ENCODE measurements around the gene MMP17. TPM values are rescaled to one million over a fixed set of nuclear protein-coding genes. Genes with fewer than 3 reads are reported as not detected.
"Not testable (repeated sequence)": the region's sequence is repeated elsewhere in the genome, so short reads cannot be mapped to it uniquely, and the experiment has no call there.

The MMP17 gene
- total RNA-seq, 1 donor = 5.0 TPM

DNA sequence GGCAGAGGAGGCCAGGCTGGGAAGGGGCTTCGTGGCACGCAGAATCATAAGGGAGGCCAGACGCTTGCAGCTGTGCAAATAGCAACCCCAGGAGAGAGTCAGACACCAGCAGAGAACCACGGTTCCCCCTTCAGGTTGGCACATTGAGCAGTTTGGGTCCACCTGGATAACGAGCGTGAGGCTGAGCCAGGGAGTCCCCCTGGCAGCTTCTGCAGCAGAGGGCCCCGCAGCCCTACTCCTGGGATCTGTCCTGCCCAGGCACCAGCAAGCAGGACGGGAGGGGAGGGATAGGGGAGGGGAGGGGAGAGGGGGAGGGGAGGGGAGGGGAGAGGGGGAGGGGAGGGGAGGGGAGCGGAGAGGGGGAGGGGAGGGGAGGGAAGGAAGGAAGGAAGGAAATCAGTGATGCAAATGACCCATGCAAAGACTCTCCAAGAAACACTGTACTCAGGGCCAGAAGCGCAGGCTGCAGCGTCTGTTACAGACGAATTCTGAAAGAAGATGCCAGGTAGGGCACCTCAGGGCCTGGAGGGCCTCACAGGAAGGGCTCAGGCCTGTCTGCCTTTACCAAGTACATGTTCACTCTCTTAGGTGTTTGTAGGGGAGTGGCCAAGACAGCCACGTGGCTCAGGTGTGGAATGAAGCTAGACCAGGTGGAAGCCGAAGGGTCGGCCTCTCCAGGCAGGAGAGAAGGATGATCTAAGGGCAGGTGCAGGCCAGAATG, 32.3 kb upstream of the MMP17 start:
- no peaks in the 10 kb centered on the region for H3K27me3 ChIP-seq (ENCODE audit: insufficient read depth, low read length)
- H3K4me1 ChIP-seq (ENCODE audit: insufficient read depth, low read length) = peaks cover 6% of the 10 kb centered on the region
- no peaks in the 10 kb centered on the region for H3K9me3 ChIP-seq (ENCODE audit: low read depth, low read length)
- H3K4me3 ChIP-seq (ENCODE audit: low read length) = no peak overlapping the region

DNA sequence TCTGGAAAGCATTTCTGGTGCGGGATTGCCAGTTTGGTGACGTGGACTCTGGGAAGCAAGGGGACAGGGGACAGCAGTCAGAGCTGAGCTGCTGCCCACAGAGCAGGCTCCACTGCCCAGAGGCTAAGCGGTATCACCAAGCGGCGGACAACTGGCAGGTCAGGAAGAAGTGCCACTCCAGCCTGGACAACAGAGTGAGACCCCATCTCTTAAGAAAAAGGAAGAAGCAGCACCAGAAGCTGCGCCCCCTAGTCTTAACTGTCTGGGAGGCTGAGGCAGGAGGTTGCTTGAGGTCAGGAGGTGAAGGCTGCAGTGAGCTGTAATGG, 31.8 kb upstream of the MMP17 start:
- H3K27me3 ChIP-seq (ENCODE audit: insufficient read depth, low read length) = no peaks in the 10 kb centered on the region
- H3K4me3 ChIP-seq (ENCODE audit: low read length) = no peak overlapping the region
- peaks cover 6% of the 10 kb centered on the region for H3K4me1 ChIP-seq (ENCODE audit: insufficient read depth, low read length)
- no peaks in the 10 kb centered on the region for H3K9me3 ChIP-seq (ENCODE audit: low read depth, low read length)

DNA sequence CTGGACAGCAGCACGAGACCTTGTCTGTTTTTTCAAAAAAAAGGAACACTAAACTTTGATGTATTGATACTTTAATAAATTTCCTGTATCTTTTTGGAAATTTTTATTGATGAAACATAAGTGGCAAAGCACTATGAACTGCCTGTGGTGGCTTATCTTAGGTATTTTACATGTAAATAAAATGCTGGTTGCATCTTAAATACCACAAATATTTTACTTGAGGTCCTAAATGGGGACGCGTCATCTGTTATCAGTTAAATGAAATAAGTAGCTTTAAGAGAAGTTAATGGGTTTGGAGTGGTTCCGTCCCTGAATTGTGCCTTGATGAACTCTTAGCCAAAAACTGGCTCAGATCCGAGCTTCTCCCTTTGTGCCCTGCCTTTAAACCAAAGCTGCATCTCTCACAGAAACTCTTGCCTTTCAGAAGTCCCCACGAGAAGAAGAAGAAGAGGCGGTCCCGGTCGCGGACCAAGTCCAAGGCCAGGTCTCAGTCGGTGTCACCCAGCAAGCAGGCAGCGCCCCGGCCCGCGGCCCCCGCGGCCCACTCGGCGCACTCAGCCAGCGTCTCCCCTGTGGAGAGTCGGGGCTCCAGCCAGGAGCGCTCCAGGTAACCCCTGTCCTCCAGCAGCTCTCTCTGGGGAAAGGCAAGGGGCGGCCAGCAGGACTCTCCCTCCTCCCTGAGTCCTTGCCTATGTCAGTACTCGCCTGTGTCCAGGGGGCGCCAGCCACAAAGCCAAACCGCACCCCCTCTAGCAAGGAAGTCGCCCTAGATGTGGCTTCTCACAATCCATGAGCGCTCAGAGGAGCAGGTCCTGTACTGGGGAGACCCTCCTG, 31.2 kb upstream of the MMP17 start:
- Histone ChIP-seq H3K4me3 (ENCODE audit: low read length) (no peak overlapping the region), H3K27me3 (ENCODE audit: insufficient read depth, low read length) (no peaks in the 10 kb centered on the region), H3K4me1 (ENCODE audit: insufficient read depth, low read length) (peaks cover 6% of the 10 kb centered on the region), H3K9me3 (ENCODE audit: low read depth, low read length) (no peaks in the 10 kb centered on the region)

DNA sequence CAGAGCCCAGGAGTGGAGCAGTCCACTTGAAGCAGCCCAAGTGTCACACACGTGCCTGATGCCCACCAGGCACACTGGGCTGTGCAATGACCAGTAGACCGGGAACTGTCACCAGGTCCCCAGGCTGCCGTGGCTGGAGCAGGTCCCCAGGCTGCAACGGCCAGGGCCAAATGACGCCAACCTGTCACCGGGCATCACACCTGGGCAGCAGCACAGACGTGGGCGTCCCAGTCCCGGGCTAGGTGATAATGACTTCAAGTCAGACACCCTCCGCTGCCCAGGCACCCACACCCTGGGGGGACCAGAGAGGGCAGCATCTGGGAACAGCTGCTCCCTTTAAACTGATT, 30.6 kb upstream of the MMP17 start:
- Histone ChIP-seq H3K4me3 (ENCODE audit: low read length) (no peak overlapping the region), H3K9me3 (ENCODE audit: low read depth, low read length) (no peaks in the 10 kb centered on the region), H3K4me1 (ENCODE audit: insufficient read depth, low read length) (peaks cover 6% of the 10 kb centered on the region), H3K27me3 (ENCODE audit: insufficient read depth, low read length) (no peaks in the 10 kb centered on the region)

DNA sequence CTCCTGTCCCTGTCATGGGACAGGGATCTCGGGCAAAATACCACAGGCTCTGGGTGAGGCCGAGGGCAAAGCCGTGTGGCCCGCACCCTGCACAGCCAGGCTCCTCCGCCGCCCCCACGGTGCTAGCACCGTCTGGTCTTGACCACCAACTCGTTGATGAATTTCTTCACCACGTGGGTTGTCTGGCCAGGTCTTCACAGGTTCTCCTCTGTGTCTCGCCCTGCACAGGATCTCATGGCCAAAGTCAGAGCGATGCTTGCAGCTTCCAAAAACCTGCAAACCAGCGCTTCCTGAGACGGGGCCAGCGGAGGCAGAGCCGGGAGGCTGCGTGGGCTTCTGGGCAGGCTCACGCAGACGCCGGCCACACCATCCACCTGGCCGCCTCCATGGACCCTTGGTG, 29.0 kb upstream of the MMP17 start:
- Histone ChIP-seq H3K4me1 (ENCODE audit: insufficient read depth, low read length) (peaks cover 16% of the 10 kb centered on the region), H3K27me3 (ENCODE audit: insufficient read depth, low read length) (no peaks in the 10 kb centered on the region), H3K9me3 (ENCODE audit: low read depth, low read length) (no peaks in the 10 kb centered on the region), H3K4me3 (ENCODE audit: low read length) (no peak overlapping the region)

DNA sequence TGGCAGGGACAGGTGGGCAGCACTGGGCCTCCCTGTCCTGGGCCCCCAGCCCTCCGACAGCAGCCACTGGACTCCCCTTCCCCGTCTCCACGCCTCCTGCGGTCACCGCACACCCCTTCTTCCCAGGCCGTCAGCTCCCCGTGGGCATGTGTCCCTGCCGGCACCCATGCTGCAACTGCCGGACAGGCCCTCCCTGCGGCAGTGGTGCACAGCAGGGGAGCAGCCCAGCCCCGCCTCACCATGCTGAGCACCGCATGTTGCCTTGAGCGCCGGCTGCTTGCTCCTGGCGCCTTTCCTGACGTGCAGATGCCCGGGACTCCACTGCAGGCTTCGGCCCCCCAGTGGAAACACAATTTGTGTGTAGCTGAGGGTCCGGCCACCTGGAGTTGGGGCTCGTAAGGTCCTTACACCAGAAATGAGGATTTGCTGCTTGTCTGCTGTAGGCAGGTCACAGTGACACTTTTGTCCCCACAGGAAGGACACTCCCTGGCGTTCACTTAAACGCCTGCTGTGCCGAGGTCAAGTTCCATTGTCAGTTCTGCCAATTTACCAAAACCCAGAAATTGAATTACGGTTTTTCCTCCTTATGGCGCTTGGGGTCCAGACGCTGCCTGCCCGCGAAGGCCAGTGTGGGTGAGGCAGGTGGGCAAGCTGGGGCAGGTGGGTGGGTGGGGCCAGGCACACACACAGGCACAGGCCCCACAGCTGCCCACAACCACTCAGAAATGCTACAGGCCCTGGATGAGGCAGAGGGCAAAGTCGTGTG, 28.2 kb upstream of the MMP17 start:
- Histone ChIP-seq H3K4me3 (ENCODE audit: low read length) (no peak overlapping the region), H3K9me3 (ENCODE audit: low read depth, low read length) (no peaks in the 10 kb centered on the region)

DNA sequence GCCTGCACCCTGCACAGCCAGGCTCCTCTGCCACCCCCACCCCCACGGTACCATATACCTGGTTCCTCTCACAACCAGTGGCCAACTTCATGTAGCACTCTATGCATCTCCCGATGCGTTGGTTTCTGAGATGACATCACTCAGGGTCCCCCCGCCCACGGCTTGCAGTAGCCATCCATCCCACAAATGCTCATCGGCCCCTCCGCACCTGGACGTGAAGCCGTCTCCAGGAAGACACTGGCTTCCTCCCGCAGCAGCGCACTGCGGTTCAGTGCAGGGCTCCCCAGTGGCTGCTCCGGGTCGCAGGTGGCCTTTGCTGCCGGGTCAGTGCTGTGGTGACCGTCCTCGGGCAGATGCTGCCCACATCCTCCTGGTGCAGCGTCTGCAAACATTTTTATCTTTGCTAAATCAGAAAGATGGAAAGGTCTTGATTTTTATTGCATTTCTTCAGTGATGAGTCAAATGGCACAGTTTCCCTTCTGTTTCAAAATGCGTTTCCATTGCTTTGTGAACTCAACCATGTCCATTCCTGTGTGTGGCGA, 27.5 kb upstream of the MMP17 start:
- H3K27me3 ChIP-seq (ENCODE audit: insufficient read depth, low read length) = no peaks in the 10 kb centered on the region
- H3K4me3 ChIP-seq (ENCODE audit: low read length) = no peak overlapping the region
- H3K9me3 ChIP-seq (ENCODE audit: low read depth, low read length) = no peaks in the 10 kb centered on the region
- peaks cover 16% of the 10 kb centered on the region for H3K4me1 ChIP-seq (ENCODE audit: insufficient read depth, low read length)

More for the DNA sequence above, 28.2 kb upstream of the MMP17 start:
- Histone ChIP-seq H3K27me3 (ENCODE audit: insufficient read depth, low read length) (no peaks in the 10 kb centered on the region), H3K4me1 (ENCODE audit: insufficient read depth, low read length) (peaks cover 16% of the 10 kb centered on the region)

DNA sequence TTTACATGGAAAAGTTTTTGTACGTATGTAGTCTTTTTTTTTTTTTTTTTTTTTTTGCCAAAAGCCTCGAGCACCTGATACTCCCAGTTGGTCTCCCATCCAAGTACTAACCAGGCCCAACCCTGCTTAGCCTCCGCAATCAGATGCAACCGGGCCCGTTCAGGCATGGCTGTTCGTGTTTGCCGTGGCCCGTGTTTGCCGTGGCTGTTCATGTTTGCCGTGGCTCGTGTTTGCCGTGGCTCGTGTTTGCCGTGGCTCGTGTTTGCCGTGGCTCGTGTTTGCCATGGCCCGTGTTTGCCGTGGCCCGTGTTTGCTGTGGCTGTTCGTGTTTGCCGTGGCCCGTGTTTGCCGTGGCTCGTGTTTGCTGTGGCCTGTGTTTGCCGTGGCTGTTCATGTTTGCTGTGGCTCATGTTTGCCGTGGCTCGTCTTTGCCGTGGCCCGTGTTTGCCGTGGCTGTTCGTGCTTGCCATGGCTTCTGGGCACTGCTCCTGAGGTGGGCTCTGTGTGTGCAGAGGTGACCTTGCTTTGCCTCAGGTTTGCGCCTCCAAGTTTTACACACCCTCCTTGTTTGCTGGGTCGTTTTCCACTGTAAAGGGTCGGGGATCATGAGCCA, 26.8 kb upstream of the MMP17 start:
- Histone ChIP-seq H3K4me3 (ENCODE audit: low read length) (no peak overlapping the region), H3K27me3 (ENCODE audit: insufficient read depth, low read length) (no peaks in the 10 kb centered on the region), H3K4me1 (ENCODE audit: insufficient read depth, low read length) (peaks cover 11% of the 10 kb centered on the region), H3K9me3 (ENCODE audit: low read depth, low read length) (no peaks in the 10 kb centered on the region)

DNA sequence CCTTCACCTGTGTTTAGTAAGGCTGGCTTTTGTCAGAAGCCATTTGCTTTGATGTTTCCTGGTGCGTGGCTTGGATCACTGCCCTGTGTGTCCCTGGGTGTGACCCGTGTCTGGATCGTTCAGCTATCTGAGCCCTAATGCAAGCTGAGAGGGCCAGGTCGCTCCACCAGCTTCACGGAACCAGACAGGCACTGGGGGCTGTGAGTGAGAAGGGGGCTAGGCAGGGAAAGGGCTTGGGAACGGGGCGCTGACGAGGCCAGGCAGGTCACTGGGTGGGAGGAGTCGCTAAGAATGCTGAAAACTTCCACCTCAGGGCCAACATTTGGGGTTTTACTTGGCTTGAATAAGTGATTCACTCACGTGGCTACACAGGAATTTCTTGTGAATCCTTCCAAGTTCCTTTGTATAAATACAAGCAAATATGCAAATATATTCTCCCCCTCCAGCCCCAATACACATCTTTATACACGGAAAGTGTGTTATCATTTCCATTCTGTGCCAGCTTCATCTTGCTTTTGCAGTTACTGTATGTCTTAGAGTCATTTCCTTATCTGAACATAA, 24.2 kb upstream of the MMP17 start:
- Histone ChIP-seq H3K9me3 (ENCODE audit: low read depth, low read length) (no peaks in the 10 kb centered on the region), H3K27me3 (ENCODE audit: insufficient read depth, low read length) (no peaks in the 10 kb centered on the region), H3K4me1 (ENCODE audit: insufficient read depth, low read length) (peaks cover 13% of the 10 kb centered on the region), H3K4me3 (ENCODE audit: low read length) (no peak overlapping the region)

DNA sequence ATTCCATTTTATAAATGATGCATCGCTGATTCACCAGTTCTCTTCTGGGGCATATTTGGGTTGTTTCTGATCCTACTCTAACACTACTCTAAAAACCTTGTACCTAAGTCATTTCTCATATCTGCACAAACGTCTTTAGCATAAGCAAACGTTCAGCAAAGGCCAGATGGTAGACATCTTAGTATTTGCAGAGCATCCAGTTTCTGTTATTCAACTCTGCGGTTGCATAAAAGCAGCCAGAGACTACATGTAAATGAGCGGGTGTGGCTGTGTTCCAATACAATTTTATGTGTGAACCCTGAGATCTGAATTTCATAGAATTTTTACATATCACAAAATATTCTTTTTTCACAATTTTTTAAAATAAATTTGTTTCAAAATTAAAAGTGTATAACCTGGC, 22.8 kb upstream of the MMP17 start:
- peaks cover 13% of the 10 kb centered on the region for H3K4me1 ChIP-seq (ENCODE audit: insufficient read depth, low read length)
- H3K9me3 ChIP-seq (ENCODE audit: low read depth, low read length) = no peaks in the 10 kb centered on the region
- H3K27me3 ChIP-seq (ENCODE audit: insufficient read depth, low read length) = no peaks in the 10 kb centered on the region
- no peak overlapping the region for H3K4me3 ChIP-seq (ENCODE audit: low read length)

DNA sequence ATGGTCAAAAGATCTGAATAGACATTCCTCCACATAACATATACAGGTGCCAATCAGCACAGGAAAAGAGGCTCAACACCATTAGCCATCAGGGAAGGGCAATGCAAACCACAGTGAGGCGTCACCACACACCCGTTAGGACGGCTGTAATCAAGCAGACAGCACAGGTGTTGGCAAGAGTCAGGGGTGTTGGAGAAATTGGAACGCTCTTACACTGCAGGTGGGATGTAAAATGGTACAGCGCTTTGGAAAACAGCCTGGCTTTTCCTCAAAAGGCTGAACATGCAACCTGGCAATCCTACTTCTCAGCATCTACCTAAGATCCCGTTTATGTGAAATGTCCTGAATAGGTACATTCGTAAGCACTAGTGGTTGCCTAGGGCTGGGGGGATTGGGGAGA, 21.5 kb upstream of the MMP17 start:
- no peaks in the 10 kb centered on the region for H3K27me3 ChIP-seq (ENCODE audit: insufficient read depth, low read length)
- peaks cover 13% of the 10 kb centered on the region for H3K4me1 ChIP-seq (ENCODE audit: insufficient read depth, low read length)
- no peak overlapping the region for H3K4me3 ChIP-seq (ENCODE audit: low read length)
- H3K9me3 ChIP-seq (ENCODE audit: low read depth, low read length) = no peaks in the 10 kb centered on the region

DNA sequence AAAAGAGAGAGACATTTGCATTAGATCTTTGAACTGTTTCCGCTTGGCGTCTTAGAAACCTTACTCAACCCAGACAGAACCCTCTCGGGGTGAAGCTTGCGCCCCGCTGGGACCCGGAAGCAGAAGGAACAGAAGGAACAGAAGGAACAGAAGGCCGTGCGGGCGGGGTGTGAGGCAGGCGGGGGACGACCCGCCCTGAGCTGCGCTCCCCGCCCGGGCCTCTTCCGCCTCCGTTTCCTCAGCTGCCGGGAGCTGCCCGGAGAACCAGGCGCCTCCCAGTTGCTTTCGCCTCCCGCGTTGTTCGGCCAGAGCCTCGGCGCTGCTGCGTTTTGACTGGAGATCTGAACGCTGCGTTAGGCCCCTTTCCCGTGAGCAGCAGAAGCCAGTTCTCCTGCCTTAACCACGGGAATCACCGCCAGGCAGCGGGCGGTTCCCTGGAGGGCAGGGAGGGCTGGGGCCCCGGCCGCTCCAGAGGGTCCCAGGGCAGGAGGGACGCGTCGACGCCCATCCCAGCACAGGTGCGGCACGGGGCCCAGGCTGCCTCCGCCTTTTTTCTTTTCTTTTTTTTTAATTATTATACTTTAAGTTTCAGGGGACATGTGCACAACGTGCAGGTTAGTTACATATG, 19.3 kb upstream of the MMP17 start:
- H3K4me3 ChIP-seq (ENCODE audit: low read length) = peak overlapping the region; percentile 47

DNA sequence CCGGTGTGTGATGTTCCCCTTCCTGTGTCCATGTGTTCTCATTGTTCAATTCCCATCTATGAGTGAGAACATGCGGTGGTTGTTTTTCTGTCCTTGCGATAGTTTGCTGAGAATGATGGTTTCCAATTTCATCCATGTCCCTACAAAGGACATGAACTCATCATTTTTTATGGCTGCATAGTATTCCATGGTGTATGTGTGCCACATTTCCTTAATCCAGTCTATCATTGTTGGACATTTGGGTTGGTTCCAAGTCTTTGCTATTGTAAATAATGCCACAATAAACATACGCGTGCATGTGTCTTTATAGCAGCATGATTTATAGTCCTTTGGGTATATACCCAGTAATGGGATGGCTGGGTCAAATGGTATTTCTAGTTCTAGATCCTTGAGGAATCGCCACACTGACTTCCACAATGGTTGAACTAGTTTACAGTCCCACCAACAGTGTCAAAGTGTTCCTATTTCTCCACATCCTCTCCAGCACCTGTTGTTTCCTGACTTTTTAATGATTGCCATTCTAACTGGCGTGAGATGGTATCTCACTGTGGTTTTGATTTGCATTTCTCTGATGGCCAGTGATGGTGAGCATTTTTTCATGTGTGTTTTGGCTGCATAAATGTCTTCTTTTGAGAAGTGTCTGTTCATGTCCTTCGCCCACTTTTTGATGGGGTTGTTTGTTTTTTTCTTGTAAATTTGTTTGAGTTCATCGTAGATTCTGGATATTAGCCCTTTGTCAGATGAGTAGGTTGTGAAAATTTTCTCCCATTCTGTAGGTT, 18.5 kb upstream of the MMP17 start:
- H3K9me3 ChIP-seq (ENCODE audit: low read depth, low read length); H3K4me3 ChIP-seq (ENCODE audit: low read length); H3K4me1 ChIP-seq (ENCODE audit: insufficient read depth, low read length); H3K27me3 ChIP-seq (ENCODE audit: insufficient read depth, low read length): not testable (repeated sequence)

More for the DNA sequence above, 19.3 kb upstream of the MMP17 start:
- Histone ChIP-seq H3K4me1 (ENCODE audit: insufficient read depth, low read length) (peaks cover 7% of the 10 kb centered on the region), H3K9me3 (ENCODE audit: low read depth, low read length) (no peaks in the 10 kb centered on the region), H3K27me3 (ENCODE audit: insufficient read depth, low read length) (no peaks in the 10 kb centered on the region)

DNA sequence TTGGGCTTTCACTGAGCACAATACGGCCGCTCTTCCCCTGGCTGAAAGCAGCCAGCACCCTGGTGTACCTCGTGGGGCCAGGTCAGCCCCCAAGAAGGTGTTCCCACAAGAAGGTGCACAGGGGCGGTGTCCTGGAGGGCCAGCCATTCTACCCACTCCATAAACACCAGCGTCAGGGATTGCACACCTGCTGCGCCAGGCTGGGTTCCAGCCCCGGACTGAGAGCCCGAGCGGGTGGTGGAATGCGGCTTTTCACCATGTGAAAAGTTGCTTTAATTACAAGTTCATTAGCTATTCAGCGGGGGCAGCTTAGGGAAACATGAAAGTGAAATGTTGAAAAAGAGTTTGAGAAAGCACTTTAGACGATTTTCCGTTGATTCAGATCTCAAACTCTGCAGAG, 17.5 kb upstream of the MMP17 start:
- Histone ChIP-seq H3K4me1 (ENCODE audit: insufficient read depth, low read length) (peaks cover 10% of the 10 kb centered on the region), H3K9me3 (ENCODE audit: low read depth, low read length) (no peaks in the 10 kb centered on the region), H3K27me3 (ENCODE audit: insufficient read depth, low read length) (no peaks in the 10 kb centered on the region), H3K4me3 (ENCODE audit: low read length) (no peak overlapping the region)

All from mononuclear cell (primary cell).